ENCODE measurements around the gene TNFAIP8L1.

DNA sequence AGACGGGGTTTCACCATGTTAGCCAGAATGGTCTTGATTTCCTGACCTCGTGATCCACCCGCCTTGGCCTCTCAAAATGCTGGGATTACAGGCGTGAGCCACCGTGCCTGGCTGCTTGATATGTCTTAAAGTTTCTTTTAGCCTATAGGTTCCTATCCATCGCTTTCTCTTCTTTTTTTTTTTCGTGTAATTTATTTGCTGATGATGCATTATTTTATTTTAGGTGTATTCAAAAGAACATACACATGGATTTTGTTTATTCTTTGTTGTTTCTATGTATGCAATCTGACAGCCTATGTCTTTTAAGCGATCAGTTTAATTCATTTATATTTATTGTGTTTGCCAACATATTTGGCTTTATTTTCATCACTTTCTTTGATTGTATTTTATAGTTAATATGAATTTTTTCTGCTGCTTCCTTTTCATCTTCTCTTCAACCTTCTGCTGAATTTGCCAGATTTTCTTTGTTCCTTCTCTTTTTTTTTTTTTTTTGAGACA lies 26.0 kb upstream of the TNFAIP8L1 start:
- TF ChIP-seq, protein P1, sequence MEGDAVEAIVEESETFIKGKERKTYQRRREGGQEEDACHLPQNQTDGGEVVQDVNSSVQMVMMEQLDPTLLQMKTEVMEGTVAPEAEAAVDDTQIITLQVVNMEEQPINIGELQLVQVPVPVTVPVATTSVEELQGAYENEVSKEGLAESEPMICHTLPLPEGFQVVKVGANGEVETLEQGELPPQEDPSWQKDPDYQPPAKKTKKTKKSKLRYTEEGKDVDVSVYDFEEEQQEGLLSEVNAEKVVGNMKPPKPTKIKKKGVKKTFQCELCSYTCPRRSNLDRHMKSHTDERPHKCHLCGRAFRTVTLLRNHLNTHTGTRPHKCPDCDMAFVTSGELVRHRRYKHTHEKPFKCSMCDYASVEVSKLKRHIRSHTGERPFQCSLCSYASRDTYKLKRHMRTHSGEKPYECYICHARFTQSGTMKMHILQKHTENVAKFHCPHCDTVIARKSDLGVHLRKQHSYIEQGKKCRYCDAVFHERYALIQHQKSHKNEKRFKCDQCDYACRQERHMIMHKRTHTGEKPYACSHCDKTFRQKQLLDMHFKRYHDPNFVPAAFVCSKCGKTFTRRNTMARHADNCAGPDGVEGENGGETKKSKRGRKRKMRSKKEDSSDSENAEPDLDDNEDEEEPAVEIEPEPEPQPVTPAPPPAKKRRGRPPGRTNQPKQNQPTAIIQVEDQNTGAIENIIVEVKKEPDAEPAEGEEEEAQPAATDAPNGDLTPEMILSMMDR (conservative IDR thresholded peaks at IDR 0.05) = no peak
- no peak for TF ChIP-seq EZH2 (IDR thresholded peaks at IDR 0.05; ENCODE audit: low read depth)
